ENCODE results near the gene NRXN2.

NRXN2 gene

GRCh38 chr11:64593156-64594105 lies 129.6 kb downstream of the NRXN2 start:
- DNase-seq (ENCODE audit: low read depth in 2 of 2) = no peak

GRCh38 chr11:64592656-64593055 lies 130.3 kb downstream of the NRXN2 start:
- no peak for DNase-seq (ENCODE audit: low read depth in 2 of 2)

GRCh38 chr11:64592234-64592615 lies 130.8 kb downstream of the NRXN2 start:
- no peak for DNase-seq (ENCODE audit: low read depth in 2 of 2)

GRCh38 chr11:64591257-64592233 lies 131.5 kb downstream of the NRXN2 start:
- no peak for DNase-seq (ENCODE audit: low read depth in 2 of 2)

- no peak for DNase-seq (ENCODE audit: low read depth in 2 of 2)
Measured at GRCh38 chr11:64590763-64591221, 132.2 kb downstream of the NRXN2 start, which contains the start of gene SLC22A12. Gene SLC22A12, plus strand, starts transcription at chr11:64591220. Its CDS starts 337 bp downstream, at chr11:64591557.

GRCh38 chr11:64588701-64589100 lies 134.3 kb downstream of the NRXN2 start:
- DNase-seq (ENCODE audit: low read depth in 2 of 2) = no peak

- DNase-seq (ENCODE audit: low read depth in 2 of 2) = no peak
Measured at GRCh38 chr11:64586366-64586765, 136.6 kb downstream of the NRXN2 start.

- no peak for DNase-seq (ENCODE audit: low read depth in 2 of 2)
Measured at GRCh38 chr11:64585150-64585549, 137.8 kb downstream of the NRXN2 start.

- no peak for DNase-seq (ENCODE audit: low read depth in 2 of 2)
Measured at GRCh38 chr11:64583296-64584262, 139.4 kb downstream of the NRXN2 start.

- no peak for DNase-seq (ENCODE audit: low read depth in 2 of 2)
Measured at GRCh38 chr11:64582885-64583284, 140.1 kb downstream of the NRXN2 start.

GRCh38 chr11:64581057-64581523 lies 141.9 kb downstream of the NRXN2 start:
- no peak for DNase-seq (ENCODE audit: low read depth in 2 of 2)

GRCh38 chr11:64580412-64580811 lies 142.6 kb downstream of the NRXN2 start:
- DNase-seq (ENCODE audit: low read depth in 2 of 2) = no peak

- no peak for DNase-seq (ENCODE audit: low read depth in 2 of 2)
Measured at GRCh38 chr11:64577202-64577601, 145.8 kb downstream of the NRXN2 start.

- DNase-seq (ENCODE audit: low read depth in 2 of 2) = no peak
Measured at GRCh38 chr11:64572143-64572542, 150.9 kb downstream of the NRXN2 start.

GRCh38 chr11:64571410-64572091 lies 151.4 kb downstream of the NRXN2 start:
- DNase-seq (ENCODE audit: low read depth in 2 of 2) = no peak

GRCh38 chr11:64571050-64571409 lies 152.0 kb downstream of the NRXN2 start:
- no peak for DNase-seq (ENCODE audit: low read depth in 2 of 2)

- DNase-seq (ENCODE audit: low read depth in 2 of 2) = no peak
Measured at GRCh38 chr11:64570341-64570740, 152.7 kb downstream of the NRXN2 start.

- no peak for DNase-seq (ENCODE audit: low read depth in 2 of 2)
Measured at GRCh38 chr11:64569300-64569970, 153.6 kb downstream of the NRXN2 start.

GRCh38 chr11:64568584-64569140 lies 154.3 kb downstream of the NRXN2 start:
- DNase-seq (ENCODE audit: low read depth in 2 of 2) = no peak
